ENCODE data around the gene VAMP1.

- TF ChIP-seq, protein P1, sequence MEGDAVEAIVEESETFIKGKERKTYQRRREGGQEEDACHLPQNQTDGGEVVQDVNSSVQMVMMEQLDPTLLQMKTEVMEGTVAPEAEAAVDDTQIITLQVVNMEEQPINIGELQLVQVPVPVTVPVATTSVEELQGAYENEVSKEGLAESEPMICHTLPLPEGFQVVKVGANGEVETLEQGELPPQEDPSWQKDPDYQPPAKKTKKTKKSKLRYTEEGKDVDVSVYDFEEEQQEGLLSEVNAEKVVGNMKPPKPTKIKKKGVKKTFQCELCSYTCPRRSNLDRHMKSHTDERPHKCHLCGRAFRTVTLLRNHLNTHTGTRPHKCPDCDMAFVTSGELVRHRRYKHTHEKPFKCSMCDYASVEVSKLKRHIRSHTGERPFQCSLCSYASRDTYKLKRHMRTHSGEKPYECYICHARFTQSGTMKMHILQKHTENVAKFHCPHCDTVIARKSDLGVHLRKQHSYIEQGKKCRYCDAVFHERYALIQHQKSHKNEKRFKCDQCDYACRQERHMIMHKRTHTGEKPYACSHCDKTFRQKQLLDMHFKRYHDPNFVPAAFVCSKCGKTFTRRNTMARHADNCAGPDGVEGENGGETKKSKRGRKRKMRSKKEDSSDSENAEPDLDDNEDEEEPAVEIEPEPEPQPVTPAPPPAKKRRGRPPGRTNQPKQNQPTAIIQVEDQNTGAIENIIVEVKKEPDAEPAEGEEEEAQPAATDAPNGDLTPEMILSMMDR (conservative IDR thresholded peaks at IDR 0.05; ENCODE audit: low read depth, low read length): no peak
- TF ChIP-seq EZH2phosphoT487 (IDR thresholded peaks at IDR 0.05; ENCODE audit: borderline replicate concordance, low read length) (no peak), EZH2 (IDR thresholded peaks at IDR 0.05; ENCODE audit: low read length, unreplicated experiment) (no peak)
Measured at GRCh38 chr12:6469092-6469491, 1.4 kb downstream of the VAMP1 start.
